BLaER1 (cell line): Measurements from ENCODE around the gene PROX2.

ENCODE experiments used
- H3K27ac ChIP-seq: shearing (Covaris generic); formaldehyde crosslinking; 2 replicates; pipeline ENCODE4 v1.8.1; 2022
- H3K27me3 ChIP-seq: shearing (Covaris generic); formaldehyde crosslinking; 2 replicates; pipeline ENCODE4 v1.8.1; 2022
- H3K36me3 ChIP-seq: shearing (Covaris generic); formaldehyde crosslinking; 2 replicates; pipeline ENCODE4 v1.8.1; 2022
- H3K4me1 ChIP-seq: shearing (Covaris generic); formaldehyde crosslinking; 2 replicates; pipeline ENCODE4 v1.8.1; 2022
- H3K4me2 ChIP-seq: shearing (Covaris generic); formaldehyde crosslinking; 2 replicates; pipeline ENCODE4 v1.8.1; 2022
- H3K4me3 ChIP-seq: shearing (Covaris generic); formaldehyde crosslinking; 2 replicates; pipeline ENCODE4 v1.8.1; 2022
- H3K9ac ChIP-seq: shearing (Covaris generic); formaldehyde crosslinking; 2 replicates; pipeline ENCODE4 v1.8.1; 2022
- H3K9me3 ChIP-seq: shearing (Covaris generic); formaldehyde crosslinking; 2 replicates; pipeline ENCODE4 v1.8.1; 2022
- H4K20me1 ChIP-seq: shearing (Covaris generic); formaldehyde crosslinking; 2 replicates; pipeline ENCODE4 v1.8.1; 2022
- Cebpa-rat ChIP-seq: shearing (Covaris generic); IDR thresholded peaks from 2 replicates; pipeline ENCODE4 v1.8.1; 2022

Gene PROX2

GRCh38 chr14:74835645-74836250 is 40.2 kb downstream of the PROX2 start:
- Histone ChIP-seq H3K4me2 (no peak overlapping the region), H3K27ac (no peak overlapping the region), H3K27me3 (no peaks in the 10 kb centered on the region), H3K36me3 (peaks cover 72% of the 10 kb centered on the region), H3K4me1 (peaks cover 34% of the 10 kb centered on the region), H3K9ac (no peak overlapping the region), H4K20me1 (no peaks in the 10 kb centered on the region), H3K4me3 (no peak overlapping the region), H3K9me3 (no peaks in the 10 kb centered on the region)
- no peak for TF ChIP-seq Cebpa-rat

GRCh38 chr14:74834692-74835392 is 41.1 kb downstream of the PROX2 start:
- H3K9me3 ChIP-seq, result no peaks in the 10 kb centered on the region
- H3K27me3 ChIP-seq, result no peaks in the 10 kb centered on the region
- H4K20me1 ChIP-seq, result no peaks in the 10 kb centered on the region
- no peak for TF ChIP-seq Cebpa-rat
- peaks cover 34% of the 10 kb centered on the region for H3K4me1 ChIP-seq
- no peak overlapping the region for H3K9ac ChIP-seq
- no peak overlapping the region for H3K27ac ChIP-seq
- H3K4me3 ChIP-seq, result no peak overlapping the region
- H3K4me2 ChIP-seq, result no peak overlapping the region
- peaks cover 74% of the 10 kb centered on the region for H3K36me3 ChIP-seq

GRCh38 chr14:74832849-74833248 is 43.1 kb downstream of the PROX2 start:
- H3K4me1 ChIP-seq, result peaks cover 27% of the 10 kb centered on the region
- H3K9me3 ChIP-seq, result no peaks in the 10 kb centered on the region
- no peak for TF ChIP-seq Cebpa-rat
- no peak overlapping the region for H3K9ac ChIP-seq
- no peaks in the 10 kb centered on the region for H3K27me3 ChIP-seq
- no peak overlapping the region for H3K4me2 ChIP-seq
- no peak overlapping the region for H3K27ac ChIP-seq
- H3K36me3 ChIP-seq, result peaks cover 86% of the 10 kb centered on the region
- H3K4me3 ChIP-seq, result no peak overlapping the region
- H4K20me1 ChIP-seq, result no peaks in the 10 kb centered on the region

GRCh38 chr14:74829251-74829650 is 46.7 kb downstream of the PROX2 start:
- Histone ChIP-seq H3K27me3 (no peaks in the 10 kb centered on the region), H3K36me3 (peaks cover 74% of the 10 kb centered on the region), H3K4me3 (no peak overlapping the region), H4K20me1 (no peaks in the 10 kb centered on the region), H3K9me3 (no peaks in the 10 kb centered on the region), H3K4me2 (no peak overlapping the region), H3K9ac (no peak overlapping the region), H3K27ac (no peak overlapping the region), H3K4me1 (no peaks in the 10 kb centered on the region)
- TF ChIP-seq Cebpa-rat, result no peak

GRCh38 chr14:74826574-74826973 is 49.4 kb downstream of the PROX2 start:
- no peaks in the 10 kb centered on the region for H3K27me3 ChIP-seq

More at GRCh38 chr14:74826574-74826973, 49.4 kb downstream of the PROX2 start:
- Histone ChIP-seq H3K4me3 (no peak overlapping the region), H3K36me3 (peaks cover 70% of the 10 kb centered on the region), H3K9ac (no peak overlapping the region), H3K27ac (no peak overlapping the region), H3K4me2 (no peak overlapping the region), H4K20me1 (0 out of 2 replicates have a peak, but pooled peaks cover 5% of the 10 kb centered on the region), H3K4me1 (no peaks in the 10 kb centered on the region), H3K9me3 (no peaks in the 10 kb centered on the region)
- TF ChIP-seq Cebpa-rat, result no peak
